Large intestine (tissue), 3 donors: ENCODE results near the gene SCUBE1. TPM values are rescaled to one million over a fixed set of nuclear protein-coding genes. Genes with fewer than 3 reads are reported as not detected.

ENCODE experiments used
- DNase-seq, 2 donors: peaks; one replicate each; pipeline versions ENCODE4 v3.0.0 to v3.0.0-alpha.2; 2013
- H3K27ac ChIP-seq: one replicate; pipeline ENCODE4 v1.5.1; 2013; ENCODE audit warnings: low read length
- H3K27me3 ChIP-seq: 2 replicates; pipeline ENCODE4 v1.6.1; 2013; ENCODE audit warnings: low read length; ENCODE audit not compliant: control insufficient read depth, insufficient read depth
- H3K36me3 ChIP-seq: 2 replicates; pipeline ENCODE4 v1.6.1; 2013; ENCODE audit warnings: low read length; ENCODE audit not compliant: control insufficient read depth, insufficient read depth
- H3K4me1 ChIP-seq: one replicate; pipeline ENCODE4 v1.6.1; 2013; ENCODE audit warnings: low read length; ENCODE audit not compliant: control insufficient read depth, insufficient read depth
- H3K4me3 ChIP-seq: one replicate; pipeline ENCODE4 v1.5.1; 2013; ENCODE audit warnings: low read length
- H3K9me3 ChIP-seq: one replicate; pipeline ENCODE4 v1.6.1; 2013; ENCODE audit warnings: mild to moderate bottlenecking, low read depth, low read length, moderate library complexity; ENCODE audit not compliant: control insufficient read depth
- WGBS: methylation state at CpG from one replicate; pipeline ENCODE4 v1.1.5; 2013; ENCODE audit warnings: low lambda C conversion rate; ENCODE audit not compliant: insufficient coverage; 5-methylcytosine and 5-hydroxymethylcytosine counted together
- polyA plus RNA-seq: library from polyadenylated mRNA; unstranded; fragments of 120-200 nt; gene quantifications from one replicate; pipeline ENCODE4 v1.2.1, GENCODE V29; 2013

The SCUBE1 gene
- polyA plus RNA-seq, 1 donor = 4.4 TPM

GRCh38 chr22:43202326-43202725 is 140.8 kb downstream of the SCUBE1 start:
- Histone ChIP-seq H3K4me3 (no peak overlapping the region), H3K4me1 (no peaks in the 10 kb centered on the region), H3K9me3 (no peaks in the 10 kb centered on the region), H3K36me3 (no peaks in the 10 kb centered on the region), H3K27ac (no peak overlapping the region), H3K27me3 (peaks cover 8% of the 10 kb centered on the region)
- whole genome bisulfite sequencing = no CpG with 5 or more reads among the region's 10 CpGs
- DNase-seq = no peak

DNA sequence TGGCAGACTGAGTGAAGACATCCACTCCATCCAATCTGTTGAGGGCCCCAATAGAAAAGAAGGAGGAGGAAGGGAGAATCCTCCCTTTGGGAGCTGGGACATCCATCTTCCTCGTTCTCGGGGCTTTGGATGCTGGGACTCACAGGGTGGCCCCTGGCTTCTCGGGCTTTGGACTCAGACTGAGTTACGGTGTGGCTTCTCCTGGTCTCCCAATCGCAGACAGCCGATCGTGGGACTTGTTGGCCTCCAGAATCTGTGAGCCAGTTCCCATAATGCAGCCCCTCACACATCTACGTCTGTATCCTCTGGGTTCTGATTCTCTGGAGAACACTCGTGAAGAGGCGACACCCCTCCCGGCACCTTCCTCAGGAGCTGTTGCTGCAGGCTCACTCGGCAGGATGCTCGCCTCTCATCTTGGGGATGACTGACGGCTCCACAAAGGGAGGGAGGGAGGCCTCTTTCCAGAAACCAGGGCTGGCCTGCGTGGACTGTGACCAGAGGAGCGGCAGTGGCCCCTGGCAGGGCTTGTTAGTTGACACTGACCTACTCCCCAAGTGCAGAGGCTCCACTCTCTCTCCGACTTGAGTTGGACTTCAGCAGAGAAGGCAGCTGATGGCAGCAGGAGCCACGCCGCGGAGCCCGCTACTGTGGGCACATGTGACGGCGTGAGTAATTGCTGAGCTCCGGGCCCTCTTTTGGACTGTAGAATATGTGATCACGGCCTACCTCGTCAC is 141.5 kb downstream of the SCUBE1 start:
- Histone ChIP-seq H3K4me3 (no peak overlapping the region), H3K9me3 (no peaks in the 10 kb centered on the region), H3K27me3 (peaks cover 9% of the 10 kb centered on the region), H3K4me1 (no peaks in the 10 kb centered on the region), H3K27ac (no peak overlapping the region), H3K36me3 (no peaks in the 10 kb centered on the region)
- no CpG with 5 or more reads among the region's 26 CpGs for WGBS
- DNase-seq = no peak

- Histone ChIP-seq H3K27ac (no peak overlapping the region), H3K4me1 (no peaks in the 10 kb centered on the region), H3K4me3 (no peak overlapping the region), H3K27me3 (peaks cover 9% of the 10 kb centered on the region), H3K9me3 (no peaks in the 10 kb centered on the region), H3K36me3 (no peaks in the 10 kb centered on the region)
- WGBS = no CpG with 5 or more reads among the region's 13 CpGs
- no peak for DNase-seq
Measured at GRCh38 chr22:43200555-43200954, 142.6 kb downstream of the SCUBE1 start.

DNA sequence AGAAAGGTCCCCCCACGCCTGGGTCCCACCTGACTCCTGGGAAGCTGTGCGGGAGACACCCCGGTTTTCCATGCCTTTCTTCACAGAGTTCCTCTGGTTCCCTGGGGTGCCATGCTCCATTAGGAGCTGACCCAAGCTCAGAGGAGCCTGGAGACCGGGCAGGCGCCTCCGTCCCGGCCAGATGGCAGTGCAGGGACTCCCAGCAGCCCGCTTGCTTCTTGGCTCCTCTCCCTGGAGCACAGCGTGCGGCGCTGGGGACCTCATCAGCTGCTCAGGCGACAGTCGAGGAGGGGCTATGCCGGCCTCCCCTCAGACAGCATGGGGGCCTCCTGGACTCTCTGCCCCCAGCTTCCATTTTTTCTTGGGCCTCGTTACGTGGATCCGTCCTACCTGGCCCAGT is 143.1 kb downstream of the SCUBE1 start:
- no peak overlapping the region for H3K27ac ChIP-seq
- no peaks in the 10 kb centered on the region for H3K9me3 ChIP-seq
- no peaks in the 10 kb centered on the region for H3K36me3 ChIP-seq
- H3K27me3 ChIP-seq = peaks cover 9% of the 10 kb centered on the region
- no CpG with 5 or more reads among the region's 17 CpGs for WGBS
- H3K4me3 ChIP-seq = no peak overlapping the region
- H3K4me1 ChIP-seq = no peaks in the 10 kb centered on the region
- no peak for DNase-seq

DNA sequence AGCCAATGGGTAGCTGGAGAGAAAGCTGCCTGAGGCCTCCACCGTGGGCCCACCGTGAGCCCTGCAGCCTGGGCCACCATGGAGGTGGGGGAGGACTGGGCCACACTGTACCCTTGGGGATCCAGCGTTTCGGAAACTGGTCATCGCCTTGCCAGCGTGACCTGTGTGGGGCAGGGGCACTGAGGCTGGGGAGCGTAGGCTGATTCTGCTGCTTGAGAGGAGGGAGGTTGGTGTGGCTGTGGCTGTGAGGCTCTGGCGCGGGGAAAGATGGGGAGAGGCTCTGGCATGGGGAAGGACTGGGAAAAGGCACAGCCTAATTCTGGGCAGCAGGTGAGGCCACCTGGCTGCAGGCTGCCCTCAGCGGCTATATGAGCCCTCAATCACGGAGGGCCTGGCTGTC is 143.6 kb downstream of the SCUBE1 start:
- no CpG with 5 or more reads among the region's 11 CpGs for WGBS
- Histone ChIP-seq H3K9me3 (no peaks in the 10 kb centered on the region), H3K27me3 (peaks cover 9% of the 10 kb centered on the region), H3K4me1 (no peaks in the 10 kb centered on the region), H3K36me3 (no peaks in the 10 kb centered on the region), H3K27ac (no peak overlapping the region), H3K4me3 (no peak overlapping the region)
- DNase-seq = no peak

DNA sequence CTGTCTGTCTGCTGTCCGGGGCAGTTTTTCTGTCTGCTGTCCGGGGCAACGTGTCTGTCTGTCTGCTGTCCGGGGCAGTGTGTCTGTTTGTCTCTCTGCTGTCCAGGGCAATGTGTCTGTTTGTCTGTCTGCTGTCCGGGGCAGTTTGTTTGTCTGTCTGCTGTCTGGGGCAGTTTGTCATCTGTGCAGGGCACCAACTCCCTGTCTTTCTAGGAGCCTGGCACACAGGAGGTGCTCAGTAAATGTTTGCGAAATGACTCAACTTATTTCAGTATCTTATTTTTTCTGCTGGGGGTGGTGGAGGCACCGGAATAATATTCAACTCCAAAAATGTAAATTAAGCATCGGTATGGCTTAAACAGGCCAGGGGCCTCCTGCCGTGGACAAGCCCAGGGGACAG is 144.2 kb downstream of the SCUBE1 start:
- H3K27me3 ChIP-seq = peaks cover 9% of the 10 kb centered on the region
- H3K27ac ChIP-seq = no peak overlapping the region
- no peak for DNase-seq
- H3K4me3 ChIP-seq = no peak overlapping the region
- no peaks in the 10 kb centered on the region for H3K4me1 ChIP-seq
- H3K36me3 ChIP-seq = no peaks in the 10 kb centered on the region
- no peaks in the 10 kb centered on the region for H3K9me3 ChIP-seq
- WGBS = no CpG with 5 or more reads among the region's 9 CpGs

GRCh38 chr22:43198126-43198525 is 145.0 kb downstream of the SCUBE1 start:
- no CpG with 5 or more reads among the region's 5 CpGs for WGBS
- Histone ChIP-seq H3K27me3 (peaks cover 9% of the 10 kb centered on the region), H3K4me1 (no peaks in the 10 kb centered on the region), H3K36me3 (no peaks in the 10 kb centered on the region), H3K4me3 (no peak overlapping the region), H3K27ac (no peak overlapping the region), H3K9me3 (no peaks in the 10 kb centered on the region)
- no peak for DNase-seq

DNA sequence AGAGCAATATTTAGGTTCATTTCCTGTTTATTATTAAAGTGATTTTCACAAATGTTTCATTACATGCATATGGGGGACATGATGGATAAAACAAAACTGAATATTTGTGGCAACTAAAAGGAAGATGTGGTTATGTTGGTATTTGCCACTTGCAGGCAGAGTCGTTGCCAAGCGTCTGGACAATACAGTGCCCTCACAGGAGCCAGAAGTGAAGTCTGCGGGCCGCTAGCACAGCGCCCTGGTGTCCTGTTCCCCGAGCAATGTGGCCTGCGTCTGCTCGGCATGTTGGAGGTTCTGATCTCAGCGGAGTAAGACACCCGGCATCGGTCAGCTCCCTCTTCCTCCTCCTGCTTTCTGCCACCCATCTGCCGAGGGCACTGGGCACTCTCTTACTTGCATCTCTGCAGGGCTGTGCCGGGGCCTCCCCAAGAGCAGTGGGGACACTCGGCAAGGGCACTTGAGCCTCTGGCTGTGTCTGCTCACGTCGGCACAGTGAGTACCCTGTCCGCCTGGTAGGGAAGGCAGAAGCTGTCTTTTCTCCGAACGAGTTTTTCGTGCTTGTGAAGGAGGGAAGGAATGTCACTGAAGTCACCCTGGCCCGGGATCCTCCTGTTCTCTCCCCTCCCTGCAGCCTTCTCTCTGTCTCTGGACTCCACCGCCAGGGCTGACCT is 145.8 kb downstream of the SCUBE1 start:
- Histone ChIP-seq H3K27ac (no peak overlapping the region), H3K27me3 (peaks cover 9% of the 10 kb centered on the region), H3K9me3 (no peaks in the 10 kb centered on the region), H3K4me3 (no peak overlapping the region), H3K4me1 (no peaks in the 10 kb centered on the region), H3K36me3 (no peaks in the 10 kb centered on the region)
- DNase-seq = no peak
- no CpG with 5 or more reads among the region's 22 CpGs for WGBS

DNA sequence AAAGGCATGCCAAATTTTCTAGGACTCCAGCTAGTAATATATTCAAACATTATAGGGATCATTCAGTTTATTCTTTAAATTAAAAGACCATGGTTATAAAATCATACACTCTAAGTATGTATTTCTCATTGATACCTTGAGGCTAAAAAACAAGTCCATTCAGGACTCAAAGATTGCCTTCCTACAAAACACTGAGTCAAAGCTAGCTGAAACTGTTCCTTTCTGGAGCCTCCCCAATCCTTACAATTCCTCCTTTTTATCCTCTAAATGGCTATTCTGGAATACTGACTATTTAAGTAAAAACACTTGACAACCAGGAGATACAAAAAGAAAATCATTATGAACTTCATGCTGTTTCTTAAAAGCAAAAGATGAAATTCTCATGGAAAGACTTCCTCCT is 151.3 kb downstream of the SCUBE1 start:
- Histone ChIP-seq H3K4me1 (no peaks in the 10 kb centered on the region), H3K36me3 (no peaks in the 10 kb centered on the region), H3K27me3 (peaks cover 9% of the 10 kb centered on the region), H3K4me3 (no peak overlapping the region), H3K27ac (no peak overlapping the region), H3K9me3 (peaks cover 5% of the 10 kb centered on the region)
- no peak for DNase-seq

- Histone ChIP-seq H3K4me1 (peaks cover 7% of the 10 kb centered on the region), H3K36me3 (no peaks in the 10 kb centered on the region), H3K27ac (no peak overlapping the region), H3K9me3 (peaks cover 5% of the 10 kb centered on the region), H3K4me3 (no peak overlapping the region), H3K27me3 (peaks cover 9% of the 10 kb centered on the region)
- no peak for DNase-seq
- WGBS = no CpG with 5 or more reads among the region's 5 CpGs
Measured at GRCh38 chr22:43188829-43189545, 154.2 kb downstream of the SCUBE1 start.
